Measurements from ENCODE around the gene SLC25A48.

GRCh38 chr5:135843571-135844337 lies 9.3 kb downstream of the SLC25A48 start:
- TF ChIP-seq CTCF (IDR thresholded peaks at IDR 0.05) (no peak), ZFX (IDR thresholded peaks at IDR 0.05; ENCODE audit: borderline replicate concordance) (no peak)

All from 22Rv1 (cell line).